Esophagus squamous epithelium (tissue), 5 donors: ENCODE data around the gene ZNF469. TPM values are rescaled to one million over a fixed set of nuclear protein-coding genes. Genes with fewer than 3 reads are reported as not detected.
A peak's percentile ranks its signal among the peaks of the same experiment; 100 is the strongest.

Experiments
- DNase-seq: peaks from one replicate; lab custom pipeline; 2025; lab: John Stamatoyannopoulos, UW
- H3K27ac ChIP-seq, 4 donors: fragments of 200-600 bp; sonication (generic); one replicate each; pipeline ENCODE4 v1.5.1; 2016 to 2019; ENCODE audit warnings: mild to moderate bottlenecking in 1 of 4
- H3K27me3 ChIP-seq, 4 donors: fragments of 200-600 bp; sonication (generic); 1 replicate in 3 of 4; 2 replicates in 1 of 4; pipeline versions ENCODE4 v1.5.1 to v1.6.0; 2017 to 2021; ENCODE audit warnings: antibody characterized with exemption in 1 of 4
- H3K36me3 ChIP-seq, 3 donors: fragments of 200-600 bp; sonication (generic); one replicate each; pipeline ENCODE4 v1.5.1; 2016 to 2019
- H3K4me1 ChIP-seq, 3 donors: fragments of 200-600 bp; sonication (generic); one replicate each; pipeline ENCODE4 v1.5.1; 2017 to 2019
- H3K4me3 ChIP-seq, 4 donors: fragments of 200-600 bp; sonication (generic); 1 replicate in 3 of 4; 2 replicates in 1 of 4; pipeline ENCODE4 v1.5.1; 2016 to 2019; ENCODE audit warnings: mild to moderate bottlenecking in 2 of 4, moderate library complexity in 1 of 4
- H3K9me3 ChIP-seq, 3 donors: fragments of 200-600 bp; sonication (generic); one replicate each; pipeline ENCODE4 v1.5.1; 2016 to 2019
- CTCF ChIP-seq, 6 experiments: fragments of 450-650 bp in 4 of 6; fragments of 200-600 bp in 2 of 6; sonication (generic) in 2 of 6; IDR thresholded peaks; one replicate each; pipeline ENCODE4 v1.5.1; 2016 to 2019; ENCODE audit warnings: antibody characterized with exemption in 6 of 6, mild to moderate bottlenecking in 4 of 6, moderate library complexity in 4 of 6
- POLR2A ChIP-seq, 4 donors: fragments of 450-650 bp; IDR thresholded peaks; one replicate each; pipeline ENCODE4 v1.6.1; 2017; ENCODE audit warnings: antibody characterized with exemption in 4 of 4, mild to moderate bottlenecking in 4 of 4, moderate library complexity in 3 of 4
- WGBS, 2 donors: methylation state at CpG; one replicate each; pipeline ENCODE4 v1.1.5; 2018; 5-methylcytosine and 5-hydroxymethylcytosine counted together
- intact Hi-C: fragments of 100-400 bp; cut with DNase I; formaldehyde crosslinking; loops from one replicate; pipeline ENCODE4 v1.15.0; 2022
- total RNA-seq, 4 donors: library from RNA; depleted of rRNA; stranded (reverse); fragments of >200 nt; gene quantifications; one replicate each; pipeline ENCODE4 v1.1.0, GENCODE V29; 2016
- donor health status: DM: yes; HTN: yes; CAD: no.

Gene ZNF469
- total RNA-seq, 4 donors from 2014 or later = 0.26 to 0.57 (median 0.35) TPM

- intact Hi-C loops = no loop called here
- Histone ChIP-seq H3K27me3 (peaks cover 0 to 46% (median 0%) of the 10 kb centered on the region in 4 donors), H3K4me3 (no peak overlapping the region), H3K36me3 (no peaks in the 10 kb centered on the region), H3K27ac (no peak overlapping the region), H3K4me1 (peaks cover 0 to 16% (median 5%) of the 10 kb centered on the region in 3 donors), H3K9me3 (no peaks in the 10 kb centered on the region)
- no peak for DNase-seq
- WGBS, 2 donors = 59 to 76% methylated on average over 15 to 18 of the region's 22 CpGs
- TF ChIP-seq CTCF (IDR thresholded peaks at IDR 0.05) (no peak), POLR2A (IDR thresholded peaks at IDR 0.05) (no peak)
Observed at GRCh38 chr16:88403794-88404581, 21.2 kb downstream of the ZNF469 start.

- WGBS, 2 donors = 81 to 89% methylated on average over 5 to 6 of the region's 6 CpGs
- Histone ChIP-seq H3K27me3 (peaks cover 0 to 49% (median 0%) of the 10 kb centered on the region in 4 donors), H3K9me3 (no peaks in the 10 kb centered on the region), H3K4me3 (no peak overlapping the region), H3K27ac (no peak overlapping the region), H3K4me1 (peaks cover 0 to 16% (median 5%) of the 10 kb centered on the region in 3 donors), H3K36me3 (no peaks in the 10 kb centered on the region)
- no peak for TF ChIP-seq CTCF (IDR thresholded peaks at IDR 0.05)
- no peak for TF ChIP-seq POLR2A (IDR thresholded peaks at IDR 0.05)
- intact Hi-C loops = no loop called here
- no peak for DNase-seq
Observed at GRCh38 chr16:88404769-88405168, 22.0 kb downstream of the ZNF469 start.

GRCh38 chr16:88405216-88406060, 22.7 kb downstream of the ZNF469 start:
- TF ChIP-seq POLR2A (IDR thresholded peaks at IDR 0.05) (no peak), CTCF (IDR thresholded peaks at IDR 0.05) (no peak)
- Histone ChIP-seq H3K9me3 (no peaks in the 10 kb centered on the region), H3K27me3 (peaks cover 0 to 49% (median 0%) of the 10 kb centered on the region in 4 donors), H3K36me3 (no peaks in the 10 kb centered on the region), H3K4me1 (peaks cover 0 to 16% (median 5%) of the 10 kb centered on the region in 3 donors), H3K4me3 (peak overlapping the region in 1 of 4 donors; percentile 40), H3K27ac (no peak overlapping the region)
- intact Hi-C loops = no loop called here
- no peak for DNase-seq
- WGBS, 2 donors = 46 to 50% methylated on average over 4 to 6 of the region's 29 CpGs

- no peak for DNase-seq
- Histone ChIP-seq H3K4me3 (peak overlapping the region in 1 of 4 donors; percentile 40), H3K27me3 (peaks cover 0 to 49% (median 0%) of the 10 kb centered on the region in 4 donors), H3K4me1 (peaks cover 0 to 16% (median 5%) of the 10 kb centered on the region in 3 donors), H3K27ac (no peak overlapping the region), H3K36me3 (no peaks in the 10 kb centered on the region), H3K9me3 (no peaks in the 10 kb centered on the region)
- no peak for TF ChIP-seq CTCF (IDR thresholded peaks at IDR 0.05)
- no peak for TF ChIP-seq POLR2A (IDR thresholded peaks at IDR 0.05)
- 39 to 52% methylated on average over 18 to 21 of the region's 39 CpGs for WGBS, 2 donors
- intact Hi-C loops = no loop called here
Observed at GRCh38 chr16:88406096-88407041, 23.6 kb downstream of the ZNF469 start.
